ENCODE data around the gene RNASE2.

The RNASE2 gene

DNA sequence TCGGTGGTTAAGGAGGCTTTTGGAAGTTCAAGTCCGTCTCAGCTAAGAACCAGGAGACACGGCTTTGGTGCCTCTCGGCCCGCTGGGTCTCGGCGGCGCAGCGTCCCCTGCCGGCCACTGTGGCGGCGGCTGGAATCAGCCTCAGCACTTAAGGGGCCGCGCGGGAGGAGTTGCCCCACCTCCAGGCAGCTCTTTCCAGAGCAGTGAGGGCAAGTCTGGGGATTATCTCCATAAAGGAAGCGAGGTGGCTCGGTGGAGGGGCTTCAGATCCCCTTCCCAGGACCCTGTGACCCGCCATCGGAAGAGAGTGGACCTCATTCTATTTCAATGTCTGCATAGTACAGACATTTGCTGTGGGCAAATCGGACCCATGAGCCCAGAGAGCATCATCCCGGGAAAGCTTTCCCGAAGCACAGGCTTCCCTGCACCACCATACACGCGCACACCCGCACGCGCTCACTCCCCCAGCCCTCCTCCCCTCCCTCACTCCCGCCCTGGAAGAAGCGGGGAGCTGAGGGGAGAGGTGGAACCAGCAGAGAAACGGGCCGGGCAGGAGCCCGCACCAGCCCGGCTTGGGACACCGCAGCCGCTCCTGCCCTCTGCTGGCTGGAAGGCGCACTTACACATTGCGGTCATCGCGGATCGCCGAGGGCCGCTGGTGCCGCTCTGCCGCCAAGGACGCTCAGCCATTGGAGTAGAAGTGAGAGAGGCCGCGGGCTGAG is 15.9 kb downstream of the RNASE2 start:
- H3K4me1 Mint-ChIP-seq = peaks cover 17% of the 10 kb centered on the region
- H3K27ac Mint-ChIP-seq = peak overlapping the region; percentile 83 to 93 (median 92)
- H3K4me3 Mint-ChIP-seq = peak overlapping the region; percentile 95 to 98 (median 95)
- peaks cover 32% of the 10 kb centered on the region for H3K27me3 Mint-ChIP-seq (ENCODE audit: low read depth)
- no peaks in the 10 kb centered on the region for H3K36me3 Mint-ChIP-seq (ENCODE audit: low read depth)
- TF ChIP-seq, protein P1, sequence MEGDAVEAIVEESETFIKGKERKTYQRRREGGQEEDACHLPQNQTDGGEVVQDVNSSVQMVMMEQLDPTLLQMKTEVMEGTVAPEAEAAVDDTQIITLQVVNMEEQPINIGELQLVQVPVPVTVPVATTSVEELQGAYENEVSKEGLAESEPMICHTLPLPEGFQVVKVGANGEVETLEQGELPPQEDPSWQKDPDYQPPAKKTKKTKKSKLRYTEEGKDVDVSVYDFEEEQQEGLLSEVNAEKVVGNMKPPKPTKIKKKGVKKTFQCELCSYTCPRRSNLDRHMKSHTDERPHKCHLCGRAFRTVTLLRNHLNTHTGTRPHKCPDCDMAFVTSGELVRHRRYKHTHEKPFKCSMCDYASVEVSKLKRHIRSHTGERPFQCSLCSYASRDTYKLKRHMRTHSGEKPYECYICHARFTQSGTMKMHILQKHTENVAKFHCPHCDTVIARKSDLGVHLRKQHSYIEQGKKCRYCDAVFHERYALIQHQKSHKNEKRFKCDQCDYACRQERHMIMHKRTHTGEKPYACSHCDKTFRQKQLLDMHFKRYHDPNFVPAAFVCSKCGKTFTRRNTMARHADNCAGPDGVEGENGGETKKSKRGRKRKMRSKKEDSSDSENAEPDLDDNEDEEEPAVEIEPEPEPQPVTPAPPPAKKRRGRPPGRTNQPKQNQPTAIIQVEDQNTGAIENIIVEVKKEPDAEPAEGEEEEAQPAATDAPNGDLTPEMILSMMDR (IDR thresholded peaks at IDR 0.05; ENCODE audit: unreplicated experiment in 3 of 3) = peak; percentile 75 to 82 (median 80)
- H3K9me3 Mint-ChIP-seq = no peaks in the 10 kb centered on the region

DNA sequence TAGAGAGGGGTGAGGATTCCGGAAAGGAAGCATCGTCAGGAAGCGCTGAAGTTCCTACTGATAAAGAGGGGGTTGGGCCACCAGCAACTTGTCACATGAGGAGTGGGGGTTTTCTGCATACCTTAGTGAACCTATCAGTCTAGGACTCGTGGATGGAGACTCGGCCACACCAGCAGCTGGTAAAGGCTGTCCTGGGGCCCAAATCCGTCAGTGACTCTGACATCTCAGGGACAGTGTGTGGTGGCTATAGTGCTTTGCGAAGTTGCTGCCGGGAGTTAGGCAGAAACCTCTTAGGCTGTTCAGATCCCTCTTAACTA is 16.4 kb downstream of the RNASE2 start:
- peaks cover 17% of the 10 kb centered on the region for H3K4me1 Mint-ChIP-seq

DNA sequence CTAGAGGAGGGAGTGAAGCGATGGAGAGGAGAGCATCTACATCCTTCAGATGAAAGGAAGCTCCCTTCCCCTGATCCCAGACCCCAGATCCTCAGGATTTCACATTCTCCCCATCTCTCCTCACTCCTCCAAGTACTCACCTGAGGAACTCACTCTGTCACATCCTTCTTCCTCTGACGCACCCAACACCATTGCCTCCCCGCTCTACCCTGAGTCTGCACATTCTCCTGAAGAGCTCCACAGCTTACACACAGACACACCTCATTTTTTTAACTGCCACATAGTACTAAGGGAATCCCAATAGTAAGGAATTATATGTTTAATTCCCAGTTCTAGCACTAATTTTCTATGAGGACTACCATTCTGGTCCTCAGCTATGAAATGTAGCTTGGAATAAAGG is 18.2 kb downstream of the RNASE2 start:
- H3K27ac Mint-ChIP-seq = no peak overlapping the region
- peaks cover 17% of the 10 kb centered on the region for H3K4me1 Mint-ChIP-seq
- peaks cover 19% of the 10 kb centered on the region for H3K27me3 Mint-ChIP-seq (ENCODE audit: low read depth)
- TF ChIP-seq, protein P1 (IDR thresholded peaks at IDR 0.05; ENCODE audit: unreplicated experiment in 3 of 3) = no peak
- H3K9me3 Mint-ChIP-seq = no peaks in the 10 kb centered on the region
- H3K4me3 Mint-ChIP-seq = peak overlapping the region in 2 of 3 experiments; percentile 23 to 29
- H3K36me3 Mint-ChIP-seq (ENCODE audit: low read depth) = no peaks in the 10 kb centered on the region

More for the DNA sequence above, 16.4 kb downstream of the RNASE2 start:
- Mint-ChIP-seq H3K4me3 (peak overlapping the region; percentile 95 to 98 (median 95)), H3K27ac (peak overlapping the region; percentile 83 to 93 (median 92)), H3K9me3 (no peaks in the 10 kb centered on the region), H3K27me3 (ENCODE audit: low read depth) (peaks cover 32% of the 10 kb centered on the region), H3K36me3 (ENCODE audit: low read depth) (no peaks in the 10 kb centered on the region)
- TF ChIP-seq, protein P1 (IDR thresholded peaks at IDR 0.05; ENCODE audit: unreplicated experiment in 3 of 3) = no peak

DNA sequence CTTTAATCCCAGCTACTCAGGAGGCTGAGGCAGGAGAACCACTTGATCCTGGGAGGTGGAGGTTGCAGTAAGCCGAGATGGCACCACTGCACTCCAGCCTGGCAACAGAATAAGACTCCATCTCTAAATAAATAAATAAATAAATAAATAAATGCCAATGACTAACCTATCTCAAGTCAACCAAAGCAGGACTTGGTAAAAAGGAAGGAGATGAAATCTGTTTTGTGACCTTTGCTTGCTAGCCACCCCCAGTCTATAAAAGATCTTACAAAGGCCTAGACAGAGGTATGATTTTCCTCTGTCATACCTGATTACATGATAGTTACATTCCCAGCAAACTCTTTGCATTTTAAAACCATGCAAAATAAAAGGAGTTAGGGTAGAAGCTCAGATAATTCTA is 21.0 kb downstream of the RNASE2 start:
- H3K36me3 Mint-ChIP-seq (ENCODE audit: low read depth) = no peaks in the 10 kb centered on the region
- TF ChIP-seq, protein P1 (IDR thresholded peaks at IDR 0.05; ENCODE audit: unreplicated experiment in 3 of 3) = no peak
- no peak overlapping the region for H3K27ac Mint-ChIP-seq
- no peaks in the 10 kb centered on the region for H3K9me3 Mint-ChIP-seq
- H3K4me3 Mint-ChIP-seq = no peak overlapping the region
- peaks cover 6% of the 10 kb centered on the region for H3K4me1 Mint-ChIP-seq
- peaks cover 9% of the 10 kb centered on the region for H3K27me3 Mint-ChIP-seq (ENCODE audit: low read depth)

DNA sequence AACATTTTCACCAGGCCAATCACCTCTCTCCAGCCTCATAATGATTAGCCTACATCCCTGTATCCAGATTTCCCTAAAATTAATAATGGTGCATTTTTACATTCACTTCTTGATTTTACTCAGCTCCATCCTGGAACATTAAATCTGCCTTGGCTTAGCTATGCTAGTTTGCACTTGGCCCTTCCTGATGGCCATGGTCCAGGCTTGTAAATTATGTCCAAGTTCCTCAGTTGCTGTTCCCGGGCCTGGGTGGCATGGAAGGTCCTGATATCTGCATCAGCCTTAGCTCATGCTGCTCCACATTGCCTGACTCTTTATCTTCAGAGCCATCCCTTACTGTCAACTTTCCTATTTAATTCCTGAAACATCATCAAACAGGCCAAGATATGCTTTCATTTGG is 23.4 kb downstream of the RNASE2 start:
- Mint-ChIP-seq H3K27ac (no peak overlapping the region), H3K27me3 (ENCODE audit: low read depth) (peaks cover 6% of the 10 kb centered on the region), H3K4me3 (no peak overlapping the region), H3K4me1 (peaks cover 12% of the 10 kb centered on the region), H3K9me3 (no peaks in the 10 kb centered on the region), H3K36me3 (ENCODE audit: low read depth) (no peaks in the 10 kb centered on the region)
- TF ChIP-seq, protein P1 (IDR thresholded peaks at IDR 0.05; ENCODE audit: unreplicated experiment in 3 of 3) = no peak

DNA sequence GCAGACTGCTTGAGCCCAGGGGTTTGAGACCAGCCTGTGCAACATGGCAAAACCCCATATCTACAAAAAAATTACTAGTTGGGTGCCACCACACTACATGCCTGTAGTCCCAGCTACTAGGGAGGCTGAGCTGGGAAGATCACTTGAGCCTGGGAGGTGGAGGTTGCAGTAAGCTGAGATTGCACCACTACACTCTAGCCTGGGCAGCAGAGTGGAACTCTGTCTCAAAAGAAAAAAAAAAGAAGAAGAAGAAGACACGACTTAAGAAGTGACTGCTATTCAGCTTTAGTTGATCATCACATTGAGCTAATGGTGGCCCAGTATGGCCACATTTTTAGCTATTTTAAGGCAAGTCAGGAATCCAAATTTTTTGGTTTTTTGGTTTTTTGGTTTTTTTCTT is 25.6 kb downstream of the RNASE2 start:
- Mint-ChIP-seq H3K27me3 (ENCODE audit: low read depth) (peaks cover 20% of the 10 kb centered on the region), H3K9me3 (no peaks in the 10 kb centered on the region), H3K27ac (no peak overlapping the region), H3K4me3 (no peak overlapping the region), H3K4me1 (peaks cover 15% of the 10 kb centered on the region), H3K36me3 (ENCODE audit: low read depth) (no peaks in the 10 kb centered on the region)
- TF ChIP-seq, protein P1 (IDR thresholded peaks at IDR 0.05; ENCODE audit: unreplicated experiment in 3 of 3) = no peak
